CD8-positive, alpha-beta memory T cell (primary cell): ENCODE data around the gene OR5H1. TPM values are rescaled to one million over a fixed set of nuclear protein-coding genes. Genes with fewer than 3 reads are reported as not detected.

Experiments used
- CTCF ChIA-PET: fragments of 350-600 bp; sonication (Branson Sonifier 250); formaldehyde crosslinking; loops from one replicate; lab custom pipeline; 2021; ENCODE audit warnings: antibody characterized with exemption; lab: Charles Lee
- POLR2A ChIA-PET: fragments of 350-600 bp; sonication (Branson Sonifier 250); formaldehyde crosslinking; loops from one replicate; lab custom pipeline; 2021; ENCODE audit warnings: antibody characterized with exemption; lab: Charles Lee
- DNase-seq, 5 donors: peaks; one replicate each; pipeline versions ENCODE4 v3.0.0 to v3.0.0-alpha.2; 2020 to 2022; ENCODE audit warnings: mixed read lengths in 1 of 5
- H3K27ac ChIP-seq: one replicate; pipeline ENCODE4 v1.7.0; 2013; ENCODE audit warnings: low read depth, mild to moderate bottlenecking, low read length, moderate library complexity
- H3K27me3 ChIP-seq: 2 replicates; pipeline ENCODE4 v1.7.0; 2013; ENCODE audit warnings: low read length, mild to moderate bottlenecking; ENCODE audit not compliant: insufficient read depth, poor library complexity, severe bottlenecking
- H3K36me3 ChIP-seq: 2 replicates; pipeline ENCODE4 v1.7.0; 2013; ENCODE audit warnings: mild to moderate bottlenecking, low read length, moderate library complexity; ENCODE audit not compliant: insufficient read depth
- H3K4me1 ChIP-seq: 2 replicates; pipeline ENCODE4 v1.7.0; 2013; ENCODE audit warnings: mild to moderate bottlenecking, low read length, moderate library complexity; ENCODE audit not compliant: insufficient read depth
- H3K4me3 ChIP-seq: 2 replicates; pipeline ENCODE4 v1.7.0; 2013; ENCODE audit warnings: mild to moderate bottlenecking, low read length
- H3K9me3 ChIP-seq: 2 replicates; pipeline ENCODE4 v1.7.0; 2013; ENCODE audit warnings: mild to moderate bottlenecking, low read length
- H3K27ac Mint-ChIP-seq, 8 donors: one replicate each; pipeline ENCODE4 v1.8.0; 2020 to 2021; ENCODE audit warnings: mixed read lengths in 8 of 8, mild to moderate bottlenecking in 6 of 8, inconsistent platforms in 3 of 8, moderate library complexity in 3 of 8
- H3K27me3 Mint-ChIP-seq, 2 donors: one replicate each; pipeline ENCODE4 v1.8.0; 2020 to 2021; ENCODE audit warnings: mixed read lengths in 2 of 2, mild to moderate bottlenecking in 1 of 2, moderate library complexity in 1 of 2
- H3K36me3 Mint-ChIP-seq, 3 donors: one replicate each; pipeline ENCODE4 v1.8.0; 2020 to 2021; ENCODE audit warnings: mixed read lengths in 3 of 3, inconsistent platforms in 1 of 3, mild to moderate bottlenecking in 1 of 3
- H3K4me1 Mint-ChIP-seq, 3 donors: one replicate each; pipeline ENCODE4 v1.8.0; 2020 to 2021; ENCODE audit warnings: mixed read lengths in 3 of 3, inconsistent platforms in 1 of 3, mild to moderate bottlenecking in 1 of 3
- H3K4me3 Mint-ChIP-seq, 7 donors: one replicate each; pipeline ENCODE4 v1.8.0; 2020 to 2021; ENCODE audit warnings: mixed read lengths in 7 of 7, mild to moderate bottlenecking in 6 of 7, moderate library complexity in 4 of 7, inconsistent platforms in 2 of 7
- H3K9me3 Mint-ChIP-seq, 5 donors: one replicate each; pipeline ENCODE4 v1.8.0; 2020 to 2022; ENCODE audit warnings: mixed read lengths in 5 of 5, mild to moderate bottlenecking in 3 of 5, moderate library complexity in 2 of 5, inconsistent platforms in 1 of 5
- polyA plus RNA-seq: library from polyadenylated mRNA; unstranded; fragments of 300-500 nt; fragmentation: Illumina TruSeq; gene quantifications from one replicate; pipeline ENCODE4 v1.2.3, GENCODE V29; 2021
- total RNA-seq, 2 experiments: library from RNA; stranded (reverse); gene quantifications; one replicate each; pipeline ENCODE4 v1.2.3, GENCODE V29; 2021

The OR5H1 gene
- total RNA-seq (not detected), polyA plus RNA-seq (not detected)

DNA sequence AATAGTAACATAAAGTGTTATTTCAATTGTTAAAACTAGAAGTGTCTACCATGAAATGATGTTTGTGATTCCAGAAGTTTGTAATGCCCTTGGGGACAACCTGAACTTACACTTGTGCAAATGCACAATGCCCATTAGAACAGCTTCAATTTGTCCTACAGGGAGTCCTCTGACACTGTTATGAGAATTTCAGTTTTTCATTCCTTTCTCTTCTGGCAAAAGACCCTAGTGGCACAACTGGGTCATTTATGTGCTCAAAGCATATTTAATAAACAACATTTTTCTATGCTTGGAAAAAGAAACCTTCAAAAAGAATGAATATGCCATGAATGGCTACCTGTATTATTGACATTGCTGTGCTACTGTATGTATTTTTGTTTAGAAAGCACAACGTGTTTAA lies at the start of gene OR5H1:
TSS of gene OR5H1 (plus strand) at position 301 of the 400 bp plus-strand sequence. CDS start 1,977 bp downstream, outside the sequence.
- no peaks in the 10 kb centered on the region for H3K9me3 ChIP-seq
- DNase-seq, result no peak
- Mint-ChIP-seq H3K9me3 (no peaks in the 10 kb centered on the region), H3K27me3 (peaks cover 0 to 4% of the 10 kb centered on the region in 2 donors), H3K27ac (no peak within 1 kb of the TSS), H3K36me3 (no peaks in the 10 kb centered on the region), H3K4me1 (no peaks in the 10 kb centered on the region), H3K4me3 (no peak within 1 kb of the TSS)
- H3K27ac ChIP-seq, result no peak within 1 kb of the TSS
- H3K4me3 ChIP-seq, result no peak within 1 kb of the TSS
- ChIA-PET CTCF (no interaction called here), POLR2A (no interaction called here)
- no peaks in the 10 kb centered on the region for H3K27me3 ChIP-seq
- no peaks in the 10 kb centered on the region for H3K4me1 ChIP-seq
- no peaks in the 10 kb centered on the region for H3K36me3 ChIP-seq

DNA sequence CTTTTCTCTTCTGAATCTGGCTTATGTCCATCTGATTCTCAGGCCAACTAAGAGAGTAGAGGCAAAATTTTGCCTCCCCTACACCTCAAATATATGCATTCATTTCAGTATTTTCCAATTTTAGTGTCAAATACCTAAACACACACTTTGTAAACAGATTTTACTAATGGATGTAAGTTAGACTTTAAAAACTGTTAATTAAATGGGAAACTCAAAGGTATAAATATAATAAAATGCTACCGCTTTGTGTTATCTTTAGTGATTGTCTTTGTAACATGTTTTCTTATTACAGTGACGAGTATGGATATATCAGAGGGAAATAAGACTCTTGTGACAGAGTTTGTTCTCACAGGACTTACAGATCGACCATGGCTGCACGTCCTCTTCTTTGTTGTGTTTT lies 43.6 kb upstream of the OR5H1 start, which contains the start of gene OR5AC2:
TSS of gene OR5AC2 (plus strand) at position 301 of the 400 bp plus-strand sequence. CDS start at position 301, 0 bp downstream.
- H3K4me3 Mint-ChIP-seq, result no peak within 1 kb of the TSS
- H3K27ac Mint-ChIP-seq, result no peak within 1 kb of the TSS
- ChIA-PET CTCF (no interaction called here), POLR2A (no interaction called here)
- H3K36me3 Mint-ChIP-seq, result no peaks in the 10 kb centered on the region
- DNase-seq, result no peak
- Histone ChIP-seq H3K9me3 (no peaks in the 10 kb centered on the region), H3K27me3 (no peaks in the 10 kb centered on the region), H3K4me3 (no peak within 1 kb of the TSS), H3K27ac (no peak within 1 kb of the TSS), H3K4me1 (no peaks in the 10 kb centered on the region), H3K36me3 (no peaks in the 10 kb centered on the region)
- peaks cover 0 to 7% (median 0%) of the 10 kb centered on the region in 5 donors for H3K9me3 Mint-ChIP-seq
- H3K4me1 Mint-ChIP-seq, result no peaks in the 10 kb centered on the region
- H3K27me3 Mint-ChIP-seq, result peaks cover 8 to 11% of the 10 kb centered on the region in 2 donors

GRCh38 chr3:98095882-98096281 lies 34.6 kb upstream of the OR5H1 start:
- Histone ChIP-seq H3K27me3 (no peaks in the 10 kb centered on the region), H3K4me1 (no peaks in the 10 kb centered on the region), H3K9me3 (no peaks in the 10 kb centered on the region), H3K36me3 (no peaks in the 10 kb centered on the region), H3K4me3 (no peak overlapping the region), H3K27ac (no peak overlapping the region)
- ChIA-PET POLR2A (no interaction called here), CTCF (no interaction called here)
- Mint-ChIP-seq H3K4me1 (no peaks in the 10 kb centered on the region), H3K4me3 (no peak overlapping the region), H3K36me3 (no peaks in the 10 kb centered on the region), H3K9me3 (peaks cover 0 to 7% (median 0%) of the 10 kb centered on the region in 5 donors), H3K27ac (no peak overlapping the region), H3K27me3 (peaks cover 6 to 15% of the 10 kb centered on the region in 2 donors)
- DNase-seq, result no peak

DNA sequence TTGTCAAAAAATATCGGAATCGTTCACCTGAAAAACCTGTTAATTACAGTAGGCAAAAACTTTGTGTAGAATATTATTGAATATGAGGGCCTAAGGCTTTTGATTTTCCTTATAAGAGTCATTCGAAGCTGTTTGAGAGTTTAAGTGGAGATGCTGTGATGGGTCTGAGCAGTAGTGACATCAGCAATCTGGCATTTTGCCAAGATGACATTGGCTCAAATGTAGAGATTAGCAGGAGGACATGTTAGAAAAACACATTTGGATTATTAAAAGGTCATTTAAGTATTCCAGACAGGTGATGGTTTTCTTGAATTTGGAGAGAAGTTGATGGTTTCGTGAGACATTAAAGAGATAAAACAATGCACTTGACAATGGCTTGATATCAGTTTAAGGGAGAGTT lies 30.7 kb upstream of the OR5H1 start:
- Histone ChIP-seq H3K27ac (no peak overlapping the region), H3K27me3 (no peaks in the 10 kb centered on the region), H3K36me3 (no peaks in the 10 kb centered on the region), H3K4me1 (no peaks in the 10 kb centered on the region), H3K4me3 (no peak overlapping the region), H3K9me3 (no peaks in the 10 kb centered on the region)
- CTCF ChIA-PET, result no interaction called here
- Mint-ChIP-seq H3K4me3 (no peak overlapping the region), H3K27me3 (peaks cover 2 to 9% of the 10 kb centered on the region in 2 donors), H3K27ac (no peak overlapping the region), H3K4me1 (no peaks in the 10 kb centered on the region), H3K9me3 (peaks cover 0 to 2% (median 0%) of the 10 kb centered on the region in 5 donors), H3K36me3 (no peaks in the 10 kb centered on the region)
- POLR2A ChIA-PET, result no interaction called here
- DNase-seq, result no peak

DNA sequence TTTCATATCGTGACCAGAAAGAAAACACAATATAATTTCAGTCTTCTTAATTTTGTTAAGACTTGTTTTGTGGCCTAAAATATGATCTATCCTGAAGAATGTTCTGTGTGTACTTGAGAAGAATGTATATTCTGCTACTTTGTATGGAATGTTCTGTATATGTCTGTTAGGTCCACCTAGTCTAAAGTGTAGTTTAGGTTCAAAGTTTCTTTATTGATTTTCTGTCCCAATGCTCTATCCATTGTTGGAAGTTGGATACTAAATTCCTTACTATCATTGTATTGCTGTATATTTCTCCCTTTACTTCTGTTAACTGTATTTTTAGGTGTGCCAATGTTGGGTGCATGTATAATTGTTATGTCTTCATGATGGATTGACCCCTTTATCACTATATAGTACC lies 22.4 kb upstream of the OR5H1 start:
- no peaks in the 10 kb centered on the region for H3K4me1 Mint-ChIP-seq
- CTCF ChIA-PET, result no interaction called here
- Histone ChIP-seq H3K9me3 (no peaks in the 10 kb centered on the region), H3K4me3 (no peak overlapping the region), H3K27me3 (no peaks in the 10 kb centered on the region), H3K36me3 (no peaks in the 10 kb centered on the region), H3K27ac (no peak overlapping the region), H3K4me1 (no peaks in the 10 kb centered on the region)
- POLR2A ChIA-PET, result no interaction called here
- H3K27ac Mint-ChIP-seq, result no peak overlapping the region
- H3K27me3 Mint-ChIP-seq, result peaks cover 5 to 25% of the 10 kb centered on the region in 2 donors
- no peak for DNase-seq
- H3K9me3 Mint-ChIP-seq, result peaks cover 0 to 22% (median 19%) of the 10 kb centered on the region in 5 donors
- H3K36me3 Mint-ChIP-seq, result no peaks in the 10 kb centered on the region
- no peak overlapping the region for H3K4me3 Mint-ChIP-seq

DNA sequence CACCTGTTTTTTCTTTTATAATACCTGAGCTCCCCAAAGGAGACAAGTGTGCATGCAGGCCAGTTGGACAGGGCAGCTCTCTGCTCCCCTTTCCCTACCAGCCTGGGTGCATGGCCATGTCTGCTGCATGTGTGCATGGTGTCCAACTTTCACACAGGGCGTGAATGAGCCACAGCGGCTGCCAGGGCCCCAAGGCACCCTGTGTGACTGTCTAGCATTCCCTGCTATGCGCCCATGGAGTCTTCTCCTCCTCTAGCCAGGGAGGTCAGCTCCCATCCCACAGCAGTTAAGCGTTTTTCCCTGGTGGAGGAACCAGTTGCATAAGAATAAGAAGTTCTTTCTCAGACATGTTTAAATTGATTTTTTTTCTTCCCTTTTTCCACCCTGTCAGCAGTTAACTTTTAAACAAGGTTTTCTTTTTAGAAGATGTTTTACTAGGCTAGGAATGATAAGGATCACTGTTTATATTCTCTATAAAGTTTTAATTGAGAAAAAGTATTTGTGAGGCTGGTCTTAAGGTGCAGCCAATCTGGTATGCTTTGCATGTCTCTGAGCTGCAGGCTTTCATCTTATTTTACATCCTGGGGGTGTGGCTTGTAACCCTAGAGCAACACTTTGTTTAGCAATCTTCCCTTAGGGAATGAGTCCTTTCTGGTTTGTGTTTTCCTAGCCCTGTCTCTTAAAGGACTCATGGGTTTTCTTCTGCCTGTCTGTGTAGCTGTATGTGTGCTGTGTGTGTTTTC lies 20.5 kb upstream of the OR5H1 start:
- H3K4me1 Mint-ChIP-seq, result no peaks in the 10 kb centered on the region
- peaks cover 0 to 3% (median 0%) of the 10 kb centered on the region in 3 donors for H3K36me3 Mint-ChIP-seq
- no peak overlapping the region for H3K27ac ChIP-seq
- CTCF ChIA-PET, result no interaction called here
- H3K4me3 ChIP-seq, result no peak overlapping the region
- POLR2A ChIA-PET, result no interaction called here
- no peaks in the 10 kb centered on the region for H3K36me3 ChIP-seq
- no peaks in the 10 kb centered on the region for H3K27me3 ChIP-seq
- H3K27ac Mint-ChIP-seq, result no peak overlapping the region
- no peak for DNase-seq
- H3K4me1 ChIP-seq, result no peaks in the 10 kb centered on the region
- H3K4me3 Mint-ChIP-seq, result no peak overlapping the region
- peaks cover 5 to 25% of the 10 kb centered on the region in 2 donors for H3K27me3 Mint-ChIP-seq
- no peaks in the 10 kb centered on the region for H3K9me3 ChIP-seq
- peaks cover 7 to 32% (median 21%) of the 10 kb centered on the region in 5 donors for H3K9me3 Mint-ChIP-seq

DNA sequence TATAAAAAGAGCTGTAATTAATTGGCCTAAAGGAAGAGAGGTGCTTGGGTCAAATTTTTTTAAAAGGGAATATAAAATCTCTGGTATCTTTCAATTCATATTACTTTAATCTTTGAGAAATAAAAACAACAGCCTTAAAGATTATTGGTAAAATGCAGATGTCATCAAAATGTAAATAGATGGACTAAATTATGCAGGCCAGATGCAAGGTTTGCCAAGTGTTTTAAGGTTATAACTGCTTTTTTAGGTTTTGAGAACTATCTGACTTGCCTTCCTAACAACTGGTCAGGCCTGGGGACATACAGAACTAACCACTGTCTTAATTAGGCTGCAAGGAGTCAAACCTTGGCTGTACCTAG lies 20.0 kb upstream of the OR5H1 start:
- Histone ChIP-seq H3K4me1 (no peaks in the 10 kb centered on the region), H3K9me3 (no peaks in the 10 kb centered on the region), H3K27me3 (no peaks in the 10 kb centered on the region), H3K36me3 (no peaks in the 10 kb centered on the region), H3K4me3 (no peak overlapping the region), H3K27ac (no peak overlapping the region)
- CTCF ChIA-PET, result no interaction called here
- Mint-ChIP-seq H3K27me3 (peaks cover 7 to 24% of the 10 kb centered on the region in 2 donors), H3K4me3 (no peak overlapping the region), H3K27ac (no peak overlapping the region), H3K36me3 (peaks cover 0 to 3% (median 0%) of the 10 kb centered on the region in 3 donors), H3K9me3 (peaks cover 7 to 33% (median 21%) of the 10 kb centered on the region in 5 donors), H3K4me1 (no peaks in the 10 kb centered on the region)
- no peak for DNase-seq
- POLR2A ChIA-PET, result no interaction called here

DNA sequence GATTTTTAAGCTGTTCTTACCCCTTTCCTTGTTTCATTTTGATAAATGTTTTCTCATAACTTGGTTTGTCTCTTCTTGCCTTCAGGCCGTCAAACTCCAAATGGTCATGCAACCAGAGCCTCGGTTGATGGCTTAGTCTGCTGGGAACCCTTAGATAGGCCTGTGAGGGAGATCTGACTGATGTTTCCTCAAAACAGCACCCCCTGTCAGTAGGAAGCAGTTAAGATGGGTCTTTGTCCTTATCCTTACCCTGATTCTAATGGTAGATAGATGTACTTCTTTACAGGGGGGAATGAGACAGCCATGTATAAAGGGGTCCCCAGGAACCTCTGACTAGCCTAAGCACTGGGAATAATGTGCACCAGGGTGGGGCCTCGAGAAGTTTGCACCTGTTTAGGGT lies 16.3 kb upstream of the OR5H1 start:
- Histone ChIP-seq H3K4me3 (no peak overlapping the region), H3K4me1 (no peaks in the 10 kb centered on the region), H3K27me3 (no peaks in the 10 kb centered on the region), H3K27ac (no peak overlapping the region), H3K36me3 (no peaks in the 10 kb centered on the region), H3K9me3 (no peaks in the 10 kb centered on the region)
- CTCF ChIA-PET, result no interaction called here
- Mint-ChIP-seq H3K9me3 (peaks cover 7 to 32% (median 21%) of the 10 kb centered on the region in 5 donors), H3K27ac (no peak overlapping the region), H3K4me3 (no peak overlapping the region), H3K4me1 (no peaks in the 10 kb centered on the region), H3K36me3 (peaks cover 0 to 3% (median 0%) of the 10 kb centered on the region in 3 donors), H3K27me3 (peaks cover 11 to 41% of the 10 kb centered on the region in 2 donors)
- DNase-seq, result no peak
- POLR2A ChIA-PET, result no interaction called here
